Stimulated activated CD4-positive, alpha-beta T cell treated with anti-CD3 and anti-CD28 coated beads, TNF-alpha, amount 100 ng/mL, for 48 hours (primary cell): Measurements from ENCODE around the gene SYNE4.

Source experiments
- DNase-seq, 3 donors: peaks; one replicate each; pipeline ENCODE4 v3.0.0-alpha.2; 2020; ENCODE audit warnings: low read depth in 3 of 3

SYNE4 gene

GRCh38 chr19:36025541-36025940 is 16.9 kb upstream of the SYNE4 start:
- no peak for DNase-seq

- DNase-seq = no peak
These were observed 14.8 kb upstream of the SYNE4 start for GRCh38 chr19:36023432-36023831.

GRCh38 chr19:36019061-36019670 is 10.6 kb upstream of the SYNE4 start:
- no peak for DNase-seq

- peak; percentile 100 for DNase-seq
These were observed 5.7 kb upstream of the SYNE4 start, which contains the start of gene ALKBH6 for GRCh38 chr19:36014012-36014924. Gene ALKBH6 (minus strand): TSS chr19:36014213. CDS start chr19:36013397, 816 bp downstream.

- DNase-seq = no peak
These were observed 4.8 kb upstream of the SYNE4 start for GRCh38 chr19:36013280-36014011.

- DNase-seq = no peak
These were observed 1.8 kb upstream of the SYNE4 start for GRCh38 chr19:36010402-36010801.

- DNase-seq = no peak
These were observed 1.2 kb upstream of the SYNE4 start for GRCh38 chr19:36009633-36010379.

GRCh38 chr19:36009220-36009619 is 607 bp upstream of the SYNE4 start:
- DNase-seq = peak in 1 of 3 donors; percentile 53

- DNase-seq = no peak
These were observed 1.7 kb downstream of the SYNE4 start for GRCh38 chr19:36006955-36007354.

GRCh38 chr19:36003284-36003683 is 5.3 kb downstream of the SYNE4 start:
- no peak for DNase-seq

- DNase-seq = no peak
These were observed 7.0 kb downstream of the SYNE4 start for GRCh38 chr19:36001605-36002004.

- DNase-seq = no peak
These were observed 11.8 kb downstream of the SYNE4 start for GRCh38 chr19:35996777-35997176.

GRCh38 chr19:35995048-35995993 is 13.3 kb downstream of the SYNE4 start, which contains the start of gene SDHAF1:
Gene SDHAF1 (plus strand): TSS chr19:35995188. CDS start chr19:35995275, 87 bp downstream.
- DNase-seq = peak; percentile 90 to 94 (median 93)

GRCh38 chr19:35993923-35994598 is 14.6 kb downstream of the SYNE4 start:
- no peak for DNase-seq

- no peak for DNase-seq
These were observed 15.5 kb downstream of the SYNE4 start for GRCh38 chr19:35992907-35993765.

GRCh38 chr19:35991731-35992450 is 16.7 kb downstream of the SYNE4 start:
- DNase-seq = no peak

- DNase-seq = no peak
These were observed 17.6 kb downstream of the SYNE4 start for GRCh38 chr19:35990771-35991730.
